ENCODE results near the gene CHRNG. TPM values are rescaled to one million over a fixed set of nuclear protein-coding genes. Genes with fewer than 3 reads are reported as not detected.
A peak's percentile ranks its signal among the peaks of the same experiment; 100 is the strongest.

The CHRNG gene
- total RNA-seq, 8 experiments from 2014 or later = 0.38 to 2.4 (median 0.93) TPM

DNA sequence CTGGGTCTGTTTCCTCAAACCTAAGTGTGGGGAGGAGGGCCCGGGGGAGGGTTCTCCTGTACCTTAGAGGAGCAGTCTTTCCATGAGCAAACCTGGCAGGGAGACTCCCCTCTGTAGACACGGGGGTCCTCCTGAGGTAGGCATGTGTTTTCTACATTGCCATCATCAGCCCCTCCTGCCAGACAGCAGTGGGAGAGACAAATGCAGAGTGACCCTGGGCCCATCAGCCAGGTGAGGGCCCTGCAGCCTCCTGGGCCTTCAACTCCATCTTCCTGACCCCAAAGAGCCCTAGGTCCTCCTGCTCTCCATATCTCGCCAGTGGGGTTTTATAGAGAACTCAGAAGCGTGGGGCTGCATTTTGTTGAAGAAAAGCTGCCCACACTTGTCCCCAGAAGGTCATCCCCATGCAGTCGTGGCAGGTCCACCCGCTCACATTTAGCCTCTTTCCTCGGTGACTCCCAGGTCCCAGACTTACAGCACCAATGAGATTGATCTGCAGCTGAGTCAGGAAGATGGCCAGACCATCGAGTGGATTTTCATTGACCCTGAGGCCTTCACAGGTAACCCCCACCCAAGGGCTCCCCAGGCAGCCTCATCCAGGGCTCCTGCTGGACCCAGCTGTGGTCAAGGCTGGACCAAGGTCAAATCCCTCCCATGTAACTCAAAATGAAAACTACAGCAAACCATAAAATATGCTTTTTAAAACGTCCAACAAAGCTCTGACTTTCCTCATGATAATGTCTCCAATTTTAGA lies 2.6 kb downstream of the CHRNG start:
- WGBS, 10 experiments = 70 to 100% (median 91%) methylated on average over 1 to 5 of the region's 9 CpGs; no CpG with 5 or more reads in 6 of the 10 experiments
- in situ Hi-C loops (cut with MboI; ENCODE audit: low pct_unique_long_range_greater_than_20kb in 2 of 9, low sequenced_read_pairs in 9 of 9, unreplicated experiment in 9 of 9) = loop anchor here in 1 of 9 experiments (25.0 kb wide), 1 partner anchor 630 kb away; no protein-coding TSS in a partner anchor
- Histone ChIP-seq H3K27ac (no peak overlapping the region), H3K4me3 (no peak overlapping the region), H3K4me1 (replicated peaks in 1 of 2) (peaks cover 0 to 7% of the 10 kb centered on the region in 2 donors)
- ATAC-seq (replicated peaks in 6 of 8) = no peak

DNA sequence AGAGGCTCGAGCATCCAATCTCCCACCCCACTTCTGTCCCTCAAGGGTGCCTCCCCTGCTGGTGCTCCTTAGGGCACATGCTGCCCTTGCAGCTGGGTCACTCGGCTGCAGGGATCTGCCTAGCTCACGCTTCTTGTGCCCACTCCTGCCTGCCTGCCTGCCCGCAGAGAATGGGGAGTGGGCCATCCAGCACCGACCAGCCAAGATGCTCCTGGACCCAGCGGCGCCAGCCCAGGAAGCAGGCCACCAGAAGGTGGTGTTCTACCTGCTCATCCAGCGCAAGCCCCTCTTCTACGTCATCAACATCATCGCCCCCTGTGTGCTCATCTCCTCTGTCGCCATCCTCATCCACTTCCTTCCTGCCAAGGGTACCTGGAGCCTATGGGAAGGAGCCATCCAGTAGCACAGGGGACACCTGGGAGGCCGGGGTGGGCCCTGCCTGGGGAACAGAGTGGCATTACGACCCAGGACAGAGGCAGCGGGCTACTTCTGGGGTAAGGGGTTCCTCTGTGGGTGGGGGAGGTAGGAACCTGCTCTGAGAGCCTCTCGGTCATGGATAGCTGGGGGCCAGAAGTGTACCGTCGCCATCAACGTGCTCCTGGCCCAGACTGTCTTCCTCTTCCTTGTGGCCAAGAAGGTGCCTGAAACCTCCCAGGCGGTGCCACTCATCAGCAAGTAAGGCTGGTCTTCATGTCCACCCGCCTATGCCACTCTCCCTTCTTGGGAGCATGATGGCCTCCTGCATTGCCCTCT lies 3.4 kb downstream of the CHRNG start:
- H3K27ac ChIP-seq = no peak overlapping the region
- in situ Hi-C loops (cut with MboI; ENCODE audit: low pct_unique_long_range_greater_than_20kb in 2 of 9, low sequenced_read_pairs in 9 of 9, unreplicated experiment in 9 of 9) = loop anchor here in 1 of 9 experiments (25.0 kb wide), 1 partner anchor 631 kb away; no protein-coding TSS in a partner anchor
- H3K4me3 ChIP-seq = no peak overlapping the region
- WGBS, 10 experiments = 60 to 80% methylated on average over 1 of the region's 20 CpGs; no CpG with 5 or more reads in 8 of the 10 experiments
- no peak for ATAC-seq (replicated peaks in 6 of 8)
- H3K4me1 ChIP-seq (replicated peaks in 1 of 2) = peaks cover 0 to 7% of the 10 kb centered on the region in 2 donors

DNA sequence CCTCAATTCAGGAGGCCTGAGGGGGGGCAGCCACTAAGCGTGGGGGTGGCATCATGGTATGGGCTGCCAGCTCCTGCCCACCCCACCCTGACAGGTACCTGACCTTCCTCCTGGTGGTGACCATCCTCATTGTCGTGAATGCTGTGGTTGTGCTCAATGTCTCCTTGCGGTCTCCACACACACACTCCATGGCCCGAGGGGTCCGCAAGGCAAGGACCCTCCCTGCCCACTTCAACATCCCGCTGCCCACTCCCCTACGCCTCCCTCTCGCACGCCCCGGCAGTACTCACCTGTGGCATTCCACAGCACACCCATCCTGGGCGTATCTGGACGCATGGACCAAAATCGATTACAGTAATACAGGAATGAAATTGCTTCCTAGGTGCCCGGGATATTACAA lies 4.0 kb downstream of the CHRNG start:
- H3K4me1 ChIP-seq (replicated peaks in 1 of 2) = peaks cover 0 to 7% of the 10 kb centered on the region in 2 donors
- ATAC-seq (replicated peaks in 6 of 8) = no peak
- no peak overlapping the region for H3K4me3 ChIP-seq
- H3K27ac ChIP-seq = no peak overlapping the region
- in situ Hi-C loops (cut with MboI; ENCODE audit: low pct_unique_long_range_greater_than_20kb in 2 of 9, low sequenced_read_pairs in 9 of 9, unreplicated experiment in 9 of 9) = loop anchor here in 1 of 9 experiments (25.0 kb wide), 1 partner anchor 631 kb away; no protein-coding TSS in a partner anchor
- 70 to 98% (median 83%) methylated on average over 1 to 8 of the region's 14 CpGs; no CpG with 5 or more reads in 7 of the 10 experiments for WGBS, 10 experiments

DNA sequence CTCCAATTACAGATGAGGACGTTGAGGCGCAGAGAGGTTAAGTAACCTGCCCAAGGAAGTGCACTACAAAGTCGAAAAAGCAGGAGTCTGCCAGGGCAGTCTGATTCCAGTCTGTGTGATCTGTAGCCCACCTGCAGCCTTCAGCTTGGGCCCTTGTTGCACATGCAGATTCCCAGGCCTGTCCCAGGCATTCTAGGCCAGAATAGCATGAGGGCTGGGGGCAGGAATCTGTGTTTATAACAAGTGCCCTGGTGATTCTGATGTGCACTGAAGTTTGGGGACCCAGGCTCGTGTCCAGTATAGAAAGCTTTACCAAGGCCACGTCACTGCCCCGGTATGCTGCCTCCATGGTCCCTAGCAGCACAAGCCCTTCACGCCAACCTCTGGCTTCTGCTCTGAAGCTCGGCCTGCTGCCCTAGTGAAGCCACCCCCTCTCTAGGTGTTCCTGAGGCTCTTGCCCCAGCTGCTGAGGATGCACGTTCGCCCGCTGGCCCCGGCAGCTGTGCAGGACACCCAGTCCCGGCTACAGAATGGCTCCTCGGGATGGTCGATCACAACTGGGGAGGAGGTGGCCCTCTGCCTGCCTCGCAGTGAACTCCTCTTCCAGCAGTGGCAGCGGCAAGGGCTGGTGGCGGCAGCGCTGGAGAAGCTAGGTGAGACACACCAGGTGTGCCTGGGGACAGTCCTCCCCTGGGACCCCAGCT lies 4.6 kb downstream of the CHRNG start:
- in situ Hi-C loops (cut with MboI; ENCODE audit: low pct_unique_long_range_greater_than_20kb in 2 of 9, low sequenced_read_pairs in 9 of 9, unreplicated experiment in 9 of 9) = loop anchor here in 1 of 9 experiments (25.0 kb wide), 1 partner anchor 632 kb away; no protein-coding TSS in a partner anchor
- Histone ChIP-seq H3K4me1 (replicated peaks in 1 of 2) (peaks cover 0 to 7% of the 10 kb centered on the region in 2 donors), H3K27ac (no peak overlapping the region), H3K4me3 (no peak overlapping the region)
- WGBS, 10 experiments = 94 to 100% (median 100%) methylated on average over 2 to 11 of the region's 19 CpGs; no CpG with 5 or more reads in 5 of the 10 experiments
- ATAC-seq (replicated peaks in 6 of 8) = peak in 1 of 8 experiments; percentile 8

- Histone ChIP-seq H3K27ac (no peak overlapping the region), H3K4me3 (no peak overlapping the region), H3K4me1 (replicated peaks in 1 of 2) (peaks cover 2 to 4% of the 10 kb centered on the region in 2 donors)
- WGBS, 10 experiments = 66 to 91% (median 80%) methylated on average over 1 to 5 of the region's 6 CpGs; no CpG with 5 or more reads in 7 of the 10 experiments
- ATAC-seq (replicated peaks in 6 of 8) = peak in 1 of 8 experiments; percentile 9
- in situ Hi-C loops (cut with MboI; ENCODE audit: low pct_unique_long_range_greater_than_20kb in 2 of 9, low sequenced_read_pairs in 9 of 9, unreplicated experiment in 9 of 9) = loop anchor here in 1 of 9 experiments (25.0 kb wide), 1 partner anchor 632 kb away; no protein-coding TSS in a partner anchor
These were observed 5.2 kb downstream of the CHRNG start for GRCh38 chr2:232544674-232545073.

GRCh38 chr2:232545511-232546375 lies 6.3 kb downstream of the CHRNG start:
- in situ Hi-C loops (cut with MboI; ENCODE audit: low pct_unique_long_range_greater_than_20kb in 2 of 9, low sequenced_read_pairs in 9 of 9, unreplicated experiment in 9 of 9) = loop anchor here in 1 of 9 experiments (25.0 kb wide), 1 partner anchor 633 kb away; no protein-coding TSS in a partner anchor
- Histone ChIP-seq H3K27ac (no peak overlapping the region), H3K4me3 (no peak overlapping the region), H3K4me1 (replicated peaks in 1 of 2) (peaks cover 2 to 4% of the 10 kb centered on the region in 2 donors)
- no peak for ATAC-seq (replicated peaks in 6 of 8)
- 60 to 100% (median 89%) methylated on average over 1 to 7 of the region's 17 CpGs for WGBS, 10 experiments

DNA sequence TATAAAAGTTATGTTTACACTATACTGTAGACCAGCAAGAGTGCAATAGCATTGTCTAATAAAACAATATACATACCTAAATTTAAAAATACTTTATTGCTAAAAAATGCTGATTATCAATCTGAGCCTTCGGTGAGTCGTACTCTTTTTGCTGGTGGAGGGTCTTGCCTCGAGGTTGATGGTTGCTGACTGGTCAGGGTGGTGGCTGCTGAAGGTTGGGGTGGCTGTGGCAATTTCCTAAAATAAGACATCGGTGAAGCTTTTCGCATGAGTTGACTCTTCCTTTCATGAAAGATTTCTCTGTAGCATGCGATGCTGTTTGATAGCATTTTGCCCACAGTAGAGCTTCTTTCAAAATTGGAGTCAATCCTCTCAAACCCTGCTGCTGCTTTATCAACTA lies 8.5 kb downstream of the CHRNG start:
- H3K27ac ChIP-seq = no peak overlapping the region
- no peak overlapping the region for H3K4me3 ChIP-seq
- peaks cover 4 to 10% of the 10 kb centered on the region in 2 donors for H3K4me1 ChIP-seq (replicated peaks in 1 of 2)
- in situ Hi-C loops (cut with MboI; ENCODE audit: low pct_unique_long_range_greater_than_20kb in 2 of 9, low sequenced_read_pairs in 9 of 9, unreplicated experiment in 9 of 9) = loop anchor here in 1 of 9 experiments (25.0 kb wide), 1 partner anchor 636 kb away; no protein-coding TSS in a partner anchor
- no peak for ATAC-seq (replicated peaks in 6 of 8)
- WGBS, 10 experiments = 90 to 100% (median 96%) methylated on average over 2 to 6 of the region's 6 CpGs; no CpG with 5 or more reads in 2 of the 10 experiments

DNA sequence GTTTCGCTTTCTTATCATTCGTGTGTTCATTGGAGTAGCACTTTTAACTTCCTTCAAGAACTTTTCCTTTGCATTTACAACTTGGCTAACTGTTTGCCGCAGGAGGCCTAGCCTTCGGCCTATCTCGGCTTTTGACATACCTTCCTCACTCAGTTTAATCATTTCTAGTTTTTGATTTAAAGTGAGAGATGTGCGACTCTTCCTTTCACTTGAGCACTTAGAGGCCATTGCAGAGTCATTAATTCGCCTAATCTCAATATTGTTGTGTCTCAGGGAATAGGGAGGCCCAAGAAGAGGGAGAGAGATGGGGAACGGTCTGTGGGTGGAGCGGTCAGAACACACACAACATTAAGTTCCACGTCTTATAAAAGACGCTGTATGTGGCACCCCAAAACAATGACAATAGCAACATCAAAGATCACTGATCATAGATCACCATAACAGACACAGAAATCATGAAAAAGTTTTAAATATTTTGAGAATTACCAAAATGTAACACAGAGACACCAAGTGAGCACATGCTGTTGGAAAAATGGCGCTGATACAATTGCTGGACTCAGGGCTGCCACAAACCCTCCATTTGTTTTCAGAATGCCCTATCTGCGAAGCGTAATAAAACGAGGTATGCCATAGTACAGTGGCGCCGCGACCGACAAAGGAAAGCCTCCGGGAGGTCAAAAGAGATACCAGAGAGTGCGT lies 10.3 kb downstream of the CHRNG start:
- H3K4me3 ChIP-seq = peak overlapping the region; percentile 53 to 73 (median 70)
- 0 to 100% (median 37%) methylated on average over 2 to 20 of the region's 21 CpGs for WGBS, 10 experiments
- H3K27ac ChIP-seq = peak overlapping the region; percentile 86 to 96
- in situ Hi-C loops (cut with MboI; ENCODE audit: low pct_unique_long_range_greater_than_20kb in 2 of 9, low sequenced_read_pairs in 9 of 9, unreplicated experiment in 9 of 9) = loop anchor here in 1 of 9 experiments (25.0 kb wide), 1 partner anchor 638 kb away; no protein-coding TSS in a partner anchor
- H3K4me1 ChIP-seq (replicated peaks in 1 of 2) = peaks cover 4 to 10% of the 10 kb centered on the region in 2 donors
- peak in 1 of 8 experiments; percentile 10 for ATAC-seq (replicated peaks in 6 of 8)

GRCh38 chr2:232550354-232551249 lies 11.1 kb downstream of the CHRNG start, which contains the start of the genes EIF4E2 and TIGD1:
Gene EIF4E2 (plus strand): TSS chr2:232550689. CDS start chr2:232550725, 36 bp downstream.
Gene TIGD1 (minus strand): TSS chr2:232550557. CDS start chr2:232549882, 675 bp downstream.
- in situ Hi-C loops (cut with MboI; ENCODE audit: low pct_unique_long_range_greater_than_20kb in 2 of 9, low sequenced_read_pairs in 9 of 9, unreplicated experiment in 9 of 9) = no loop called here
- 0 to 3% (median 0%) methylated on average over 1 to 22 of the region's 81 CpGs; no CpG with 5 or more reads in 5 of the 10 experiments for WGBS, 10 experiments
- Histone ChIP-seq H3K27ac (peak within 1 kb of the TSS; percentile 86 to 96), H3K4me3 (peak within 1 kb of the TSS; percentile 53 to 73 (median 70)), H3K4me1 (replicated peaks in 1 of 2) (peaks cover 4 to 10% of the 10 kb centered on the region in 2 donors)
- peak; percentile 86 to 94 (median 92) for ATAC-seq (replicated peaks in 6 of 8)

DNA sequence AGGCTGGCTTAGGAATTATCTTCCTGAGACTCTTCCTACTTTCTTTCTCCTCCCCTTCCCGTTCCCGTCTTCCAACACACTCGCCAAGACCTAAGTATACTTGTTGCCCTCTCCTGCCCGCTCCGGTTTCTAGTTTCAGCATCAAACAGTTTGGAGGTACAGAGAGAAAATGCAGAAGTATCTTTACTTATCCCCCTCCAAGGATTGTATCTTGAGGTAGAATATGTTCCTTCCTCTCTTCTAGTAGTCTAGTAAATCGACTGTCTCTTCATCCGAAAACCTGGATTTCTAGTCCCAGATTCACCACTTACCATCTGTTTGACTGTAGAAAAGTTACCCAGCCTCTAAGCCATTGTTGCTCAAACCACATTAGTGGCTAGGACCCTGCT lies 11.8 kb downstream of the CHRNG start:
- H3K27ac ChIP-seq = peak overlapping the region; percentile 86 to 96
- 5 to 31% (median 8%) methylated on average over 2 to 7 of the region's 7 CpGs; no CpG with 5 or more reads in 2 of the 10 experiments for WGBS, 10 experiments
- peak overlapping the region; percentile 53 to 73 (median 70) for H3K4me3 ChIP-seq
- ATAC-seq (replicated peaks in 6 of 8) = no peak
- in situ Hi-C loops (cut with MboI; ENCODE audit: low pct_unique_long_range_greater_than_20kb in 2 of 9, low sequenced_read_pairs in 9 of 9, unreplicated experiment in 9 of 9) = no loop called here
- peaks cover 4 to 10% of the 10 kb centered on the region in 2 donors for H3K4me1 ChIP-seq (replicated peaks in 1 of 2)

Data from motor neuron (in vitro differentiated cells).